Left kidney (tissue), 2 donors: ENCODE measurements around the gene MINK1. TPM values are rescaled to one million over a fixed set of nuclear protein-coding genes. Genes with fewer than 3 reads are reported as not detected.

Experiments used
- DNase-seq: peaks from one replicate; pipeline ENCODE4 v3.0.0-alpha.2; 2013
- polyA plus RNA-seq: library from polyadenylated mRNA; unstranded; fragments of 120-200 nt; gene quantifications from one replicate; pipeline ENCODE4 v1.2.1, GENCODE V29; 2013; ENCODE audit not compliant: insufficient read length

Gene MINK1
- polyA plus RNA-seq, 1 donor, result 69.7 TPM

DNA sequence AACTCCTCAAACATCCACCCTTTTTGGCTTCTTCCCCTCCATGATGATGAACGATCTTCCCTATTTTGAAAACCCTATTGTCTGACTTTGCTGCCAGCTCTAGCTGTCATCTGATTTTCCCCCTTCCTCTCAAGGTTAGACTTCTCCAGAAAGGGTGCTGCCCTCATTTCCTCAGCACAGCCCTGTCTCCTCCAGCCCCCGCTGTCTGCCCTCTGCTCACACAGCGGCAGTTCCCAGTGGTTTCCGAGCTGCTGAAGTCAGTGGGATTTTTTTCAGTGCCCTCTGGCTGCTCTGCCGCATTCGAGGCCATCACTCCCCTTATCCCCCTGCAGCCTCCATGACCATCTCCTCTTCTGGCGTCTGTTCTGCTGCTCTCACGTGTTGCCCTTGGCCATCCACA lies 39.6 kb downstream of the MINK1 start:
- no peak for DNase-seq

DNA sequence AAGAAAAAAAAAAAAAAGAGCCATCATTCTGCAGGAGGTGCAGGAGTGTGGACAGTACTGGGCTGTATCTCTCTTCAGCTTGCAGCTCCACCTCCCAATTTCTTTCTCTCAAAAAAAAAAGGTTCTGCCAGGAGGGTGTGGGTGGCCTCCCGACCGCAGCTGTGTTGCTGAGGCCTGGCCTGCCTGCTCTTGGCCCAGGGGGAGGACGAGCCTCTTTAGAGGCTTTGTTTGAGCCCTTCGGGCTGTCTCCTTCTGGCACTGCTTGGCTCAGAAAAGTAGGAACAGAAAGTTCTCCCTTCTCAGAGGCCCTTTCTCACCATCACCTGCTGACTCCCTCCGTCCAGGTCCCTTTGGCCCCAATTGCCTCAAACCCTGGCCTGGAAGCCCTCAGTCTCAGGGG lies 43.9 kb downstream of the MINK1 start:
- DNase-seq, result no peak

DNA sequence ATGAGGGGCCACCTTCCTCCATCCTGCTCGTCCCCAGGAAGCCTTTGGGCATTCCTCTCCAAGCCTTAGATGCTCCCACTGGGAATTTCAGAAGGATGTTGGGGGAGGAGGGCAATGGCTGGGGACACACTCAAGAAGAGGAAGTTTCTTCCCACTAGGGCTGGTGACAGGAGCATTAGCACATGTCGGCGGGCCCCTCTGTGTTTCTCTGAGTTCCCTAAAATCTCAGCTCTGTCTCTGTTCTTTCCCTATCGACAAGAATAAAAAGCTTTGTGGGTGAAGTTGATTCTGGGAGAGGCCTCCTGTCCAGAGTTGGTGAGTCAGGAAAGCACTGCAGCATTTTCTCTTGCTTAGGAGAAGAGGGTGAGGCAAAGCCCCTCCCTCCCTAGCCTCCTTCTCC lies 46.5 kb downstream of the MINK1 start:
- DNase-seq, result no peak

DNA sequence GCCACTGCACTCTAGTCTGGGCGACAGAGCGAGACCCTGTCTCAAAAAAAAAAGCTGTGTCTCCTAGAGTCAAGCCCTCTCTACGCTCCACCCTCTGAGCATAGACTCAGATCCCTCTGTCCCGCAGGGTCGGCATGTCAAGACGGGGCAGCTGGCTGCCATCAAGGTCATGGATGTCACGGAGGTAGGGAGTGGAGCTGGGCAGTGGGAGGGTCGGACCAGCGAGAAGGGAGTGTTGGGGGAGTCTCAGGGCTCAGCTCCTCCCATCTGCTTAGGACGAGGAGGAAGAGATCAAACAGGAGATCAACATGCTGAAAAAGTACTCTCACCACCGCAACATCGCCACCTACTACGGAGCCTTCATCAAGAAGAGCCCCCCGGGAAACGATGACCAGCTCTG lies 47.7 kb downstream of the MINK1 start:
- no peak for DNase-seq

DNA sequence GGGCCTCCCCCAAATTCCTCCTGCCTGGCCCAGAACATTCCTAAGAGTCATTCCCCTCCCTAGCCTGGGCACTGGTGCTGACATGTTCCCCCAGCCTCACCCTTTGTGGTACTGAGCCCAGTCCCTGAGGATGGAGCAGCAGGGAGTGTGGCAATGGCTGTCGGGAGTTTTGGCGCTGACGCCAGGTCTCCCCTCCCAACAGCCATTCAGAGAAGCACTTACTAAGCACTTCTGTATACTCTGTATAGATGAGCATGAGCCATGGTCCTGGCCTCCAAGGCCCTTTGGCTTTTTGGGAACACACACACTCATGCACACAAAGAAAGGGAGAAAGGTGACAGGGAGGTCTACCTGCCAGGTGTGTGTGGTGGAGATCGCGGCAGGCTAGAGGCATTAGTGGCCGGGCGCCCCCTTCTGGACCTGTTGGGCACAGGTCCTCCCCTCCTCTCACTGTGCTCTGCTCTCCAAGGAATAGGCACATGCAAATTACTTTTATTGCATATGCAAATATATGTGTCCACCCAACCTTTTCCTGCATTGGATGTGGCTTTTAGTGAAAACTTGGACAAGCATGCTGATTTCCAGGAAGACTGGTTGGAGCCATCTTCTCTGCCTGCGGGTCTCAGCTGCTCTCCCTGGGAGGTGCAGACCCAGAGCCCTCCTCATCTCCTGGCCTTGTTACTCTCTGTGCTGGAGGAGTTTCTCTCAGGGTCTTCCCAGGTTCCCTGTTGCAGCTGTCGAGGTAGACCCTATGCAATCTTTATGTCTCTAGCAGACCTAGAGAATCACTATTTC lies 48.8 kb downstream of the MINK1 start:
- no peak for DNase-seq

DNA sequence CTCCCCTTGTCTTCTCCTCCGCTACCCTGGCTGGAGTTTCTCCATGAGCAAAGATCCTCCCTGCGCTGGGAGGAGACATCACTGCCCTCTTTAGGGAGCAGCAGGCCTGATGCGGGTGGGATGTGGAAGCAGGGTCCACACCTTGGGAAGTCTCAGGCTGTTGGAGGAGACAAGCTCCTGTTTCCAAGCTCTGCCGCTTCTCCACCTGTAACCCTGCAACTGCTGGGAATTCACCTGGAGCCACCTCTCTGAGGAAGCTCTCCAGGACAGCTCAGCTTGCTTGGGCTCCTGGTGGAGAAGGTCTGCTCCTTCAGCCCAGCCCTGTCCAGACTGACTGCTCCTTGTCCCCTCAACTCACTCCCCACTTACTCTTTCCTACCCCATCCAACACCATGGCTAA lies 51.3 kb downstream of the MINK1 start:
- DNase-seq, result no peak

DNA sequence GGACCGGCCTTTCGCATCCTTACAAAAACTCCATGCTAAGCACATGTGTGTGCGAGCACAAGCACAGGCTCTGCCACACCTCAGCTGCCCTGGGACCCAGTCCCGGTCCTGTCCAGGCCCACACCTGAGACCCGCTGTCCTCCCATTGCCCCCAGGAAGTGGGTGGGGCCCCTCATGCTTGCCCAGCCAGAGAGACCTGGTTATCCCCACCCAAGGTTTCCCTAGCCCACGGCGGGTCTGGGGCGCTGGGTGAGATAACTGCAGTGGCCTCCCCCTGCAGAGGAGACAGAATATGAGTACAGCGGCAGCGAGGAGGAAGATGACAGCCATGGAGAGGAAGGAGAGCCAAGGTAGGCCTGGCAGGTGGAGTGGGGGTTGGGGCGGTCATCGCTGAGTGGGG lies 53.7 kb downstream of the MINK1 start:
- no peak for DNase-seq

DNA sequence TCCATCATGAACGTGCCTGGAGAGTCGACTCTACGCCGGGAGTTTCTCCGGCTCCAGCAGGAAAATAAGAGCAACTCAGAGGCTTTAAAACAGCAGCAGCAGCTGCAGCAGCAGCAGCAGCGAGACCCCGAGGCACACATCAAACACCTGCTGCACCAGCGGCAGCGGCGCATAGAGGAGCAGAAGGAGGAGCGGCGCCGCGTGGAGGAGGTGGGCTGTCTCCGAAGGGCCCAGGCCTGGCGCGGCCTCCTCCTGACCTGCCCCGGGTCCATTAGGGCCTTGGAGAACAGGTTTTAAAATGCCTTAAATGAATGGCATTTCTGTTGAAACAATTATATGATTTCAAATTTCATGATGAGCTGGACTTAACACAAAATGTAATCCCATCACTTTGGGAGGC lies 54.4 kb downstream of the MINK1 start:
- no peak for DNase-seq

DNA sequence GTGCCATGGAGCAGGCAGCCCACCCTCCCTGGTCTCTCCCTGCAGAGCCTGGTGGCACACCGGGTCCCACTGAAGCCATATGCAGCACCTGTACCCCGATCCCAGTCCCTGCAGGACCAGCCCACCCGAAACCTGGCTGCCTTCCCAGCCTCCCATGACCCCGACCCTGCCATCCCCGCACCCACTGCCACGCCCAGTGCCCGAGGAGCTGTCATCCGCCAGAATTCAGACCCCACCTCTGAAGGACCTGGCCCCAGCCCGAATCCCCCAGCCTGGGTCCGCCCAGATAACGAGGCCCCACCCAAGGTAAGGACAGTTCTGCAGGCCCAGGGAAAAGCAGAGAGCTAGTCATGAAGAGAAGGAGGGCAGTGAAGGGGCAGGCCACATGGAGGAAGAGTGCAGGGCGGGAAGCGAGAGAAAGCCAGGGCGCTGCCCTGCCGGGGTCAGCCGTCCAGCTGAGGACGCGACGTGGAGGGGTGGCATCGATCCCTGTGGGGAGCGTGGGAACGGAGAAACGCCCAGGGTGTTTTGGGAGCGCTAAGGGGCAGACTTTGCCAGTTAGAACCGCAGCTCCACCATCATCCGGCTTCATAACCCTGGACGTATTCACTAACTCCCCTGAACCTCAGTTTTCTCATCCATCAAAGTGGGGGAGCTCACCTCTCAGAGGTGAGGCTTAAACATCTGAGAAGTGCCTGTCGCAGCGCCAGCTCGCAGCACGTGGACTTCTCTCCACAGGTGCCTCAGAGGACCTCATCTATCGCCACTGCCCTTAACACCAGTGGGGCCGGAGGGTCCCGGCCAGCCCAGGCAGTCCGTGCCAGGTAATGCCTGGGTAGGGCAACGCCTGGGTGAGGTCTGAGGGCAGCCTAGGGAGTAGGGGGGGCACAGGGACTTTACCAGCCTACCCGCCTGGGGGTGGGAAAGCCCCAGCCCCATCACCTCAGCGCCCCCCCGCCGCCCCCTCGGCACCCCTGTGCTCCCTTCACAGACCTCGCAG lies 58.6 kb downstream of the MINK1 start:
- no peak for DNase-seq

DNA sequence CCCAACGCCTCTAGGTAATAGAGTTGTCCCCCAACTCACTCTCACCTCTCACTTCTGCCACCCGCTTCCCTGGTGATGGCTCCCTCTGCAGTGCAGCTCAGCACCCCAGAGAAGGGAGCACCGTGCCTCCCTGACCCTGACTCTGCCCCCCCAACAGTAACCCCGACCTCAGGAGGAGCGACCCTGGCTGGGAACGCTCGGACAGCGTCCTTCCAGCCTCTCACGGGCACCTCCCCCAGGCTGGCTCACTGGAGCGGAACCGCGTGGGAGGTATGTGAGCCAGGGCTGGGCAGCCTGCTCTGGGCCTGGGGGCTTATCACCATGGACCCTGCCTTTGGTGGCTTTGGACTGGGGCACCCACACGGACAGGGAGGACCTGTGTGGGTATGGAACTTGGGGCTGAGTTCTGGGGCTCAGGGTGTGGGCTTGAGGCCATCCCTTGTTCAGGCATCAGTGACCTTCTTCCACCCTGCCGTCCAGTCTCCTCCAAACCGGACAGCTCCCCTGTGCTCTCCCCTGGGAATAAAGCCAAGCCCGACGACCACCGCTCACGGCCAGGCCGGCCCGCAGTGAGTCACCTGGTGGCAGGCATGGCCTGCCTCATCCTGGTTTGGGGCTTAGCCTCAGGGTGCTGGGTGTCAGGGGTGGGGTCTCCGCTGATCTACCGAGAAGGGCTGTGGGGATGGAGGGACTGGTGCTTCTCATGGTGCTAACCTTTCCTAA lies 59.5 kb downstream of the MINK1 start:
- DNase-seq, result peak; percentile 61

DNA sequence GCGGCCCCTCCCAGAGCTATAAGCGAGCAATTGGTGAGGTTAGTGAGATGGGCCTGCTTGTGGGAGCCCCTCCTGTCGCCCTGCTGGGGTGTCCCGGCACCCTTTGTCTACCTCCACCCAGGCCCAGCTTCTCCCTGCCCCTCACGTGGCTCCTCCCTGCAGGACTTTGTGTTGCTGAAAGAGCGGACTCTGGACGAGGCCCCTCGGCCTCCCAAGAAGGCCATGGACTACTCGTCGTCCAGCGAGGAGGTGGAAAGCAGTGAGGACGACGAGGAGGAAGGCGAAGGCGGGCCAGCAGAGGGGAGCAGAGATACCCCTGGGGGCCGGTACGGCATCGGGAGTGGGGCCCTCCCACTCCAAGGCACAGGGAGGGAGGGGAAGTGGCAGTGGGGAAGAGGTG lies 60.1 kb downstream of the MINK1 start:
- no peak for DNase-seq

DNA sequence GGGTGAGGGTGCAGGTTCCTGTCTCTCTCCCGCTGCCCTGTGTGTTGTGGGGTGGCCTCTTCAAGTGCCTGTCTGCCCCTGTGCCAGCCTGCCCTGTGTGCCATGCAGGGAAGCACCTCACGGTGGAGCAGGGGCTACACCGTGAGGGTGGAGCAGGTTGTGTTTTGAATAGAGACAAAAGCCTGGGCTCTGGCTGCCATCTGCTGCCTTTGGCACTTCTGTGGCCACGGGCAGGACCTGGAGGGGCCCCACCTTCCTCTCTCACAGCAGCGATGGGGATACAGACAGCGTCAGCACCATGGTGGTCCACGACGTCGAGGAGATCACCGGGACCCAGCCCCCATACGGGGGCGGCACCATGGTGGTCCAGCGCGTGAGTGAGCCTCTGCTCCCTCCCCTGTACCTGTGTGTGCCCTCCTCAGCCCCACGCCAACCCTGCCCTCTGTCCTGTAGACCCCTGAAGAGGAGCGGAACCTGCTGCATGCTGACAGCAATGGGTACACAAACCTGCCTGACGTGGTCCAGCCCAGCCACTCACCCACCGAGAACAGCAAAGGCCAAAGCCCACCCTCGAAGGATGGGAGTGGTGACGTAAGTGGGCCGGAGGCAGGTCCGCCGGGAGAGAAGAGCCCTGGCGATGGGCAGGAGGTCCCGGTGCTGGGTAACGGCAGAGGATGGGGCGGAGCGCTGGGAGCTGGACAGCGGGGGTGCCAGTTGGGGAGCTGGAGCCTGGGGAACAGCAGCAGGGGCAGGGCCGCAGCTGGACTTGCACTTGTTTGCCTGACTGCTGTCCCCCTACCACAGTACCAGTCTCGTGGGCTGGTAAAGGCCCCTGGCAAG lies 60.8 kb downstream of the MINK1 start:
- no peak for DNase-seq

DNA sequence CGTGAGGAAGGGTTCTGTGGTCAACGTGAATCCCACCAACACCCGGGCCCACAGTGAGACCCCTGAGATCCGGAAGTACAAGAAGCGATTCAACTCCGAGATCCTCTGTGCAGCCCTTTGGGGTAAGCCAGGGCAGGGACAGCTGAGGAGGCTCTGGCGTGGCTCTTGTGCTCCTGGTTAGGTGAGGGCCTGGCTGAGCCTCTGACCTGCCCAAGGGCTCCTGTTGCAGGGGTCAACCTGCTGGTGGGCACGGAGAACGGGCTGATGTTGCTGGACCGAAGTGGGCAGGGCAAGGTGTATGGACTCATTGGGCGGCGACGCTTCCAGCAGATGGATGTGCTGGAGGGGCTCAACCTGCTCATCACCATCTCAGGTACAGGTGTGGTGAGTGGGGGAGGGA lies 62.0 kb downstream of the MINK1 start:
- no peak for DNase-seq

DNA sequence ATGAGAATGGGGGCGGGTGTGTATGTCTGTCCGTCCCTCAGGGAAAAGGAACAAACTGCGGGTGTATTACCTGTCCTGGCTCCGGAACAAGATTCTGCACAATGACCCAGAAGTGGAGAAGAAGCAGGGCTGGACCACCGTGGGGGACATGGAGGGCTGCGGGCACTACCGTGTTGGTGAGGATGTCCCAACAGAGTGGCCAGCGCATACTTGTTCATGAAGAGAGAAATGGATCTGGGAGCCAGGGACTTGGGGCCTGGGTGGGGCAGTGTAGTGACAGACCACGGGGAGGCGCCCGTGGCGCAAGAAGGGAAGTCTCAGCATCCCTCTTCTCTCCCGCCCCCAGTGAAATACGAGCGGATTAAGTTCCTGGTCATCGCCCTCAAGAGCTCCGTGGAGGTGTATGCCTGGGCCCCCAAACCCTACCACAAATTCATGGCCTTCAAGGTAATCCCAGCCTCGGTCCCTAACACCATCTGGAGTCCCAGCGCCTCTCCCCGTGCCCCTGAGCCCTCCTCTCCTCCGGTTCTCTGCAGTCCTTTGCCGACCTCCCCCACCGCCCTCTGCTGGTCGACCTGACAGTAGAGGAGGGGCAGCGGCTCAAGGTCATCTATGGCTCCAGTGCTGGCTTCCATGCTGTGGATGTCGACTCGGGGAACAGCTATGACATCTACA lies 62.7 kb downstream of the MINK1 start:
- DNase-seq, result no peak

DNA sequence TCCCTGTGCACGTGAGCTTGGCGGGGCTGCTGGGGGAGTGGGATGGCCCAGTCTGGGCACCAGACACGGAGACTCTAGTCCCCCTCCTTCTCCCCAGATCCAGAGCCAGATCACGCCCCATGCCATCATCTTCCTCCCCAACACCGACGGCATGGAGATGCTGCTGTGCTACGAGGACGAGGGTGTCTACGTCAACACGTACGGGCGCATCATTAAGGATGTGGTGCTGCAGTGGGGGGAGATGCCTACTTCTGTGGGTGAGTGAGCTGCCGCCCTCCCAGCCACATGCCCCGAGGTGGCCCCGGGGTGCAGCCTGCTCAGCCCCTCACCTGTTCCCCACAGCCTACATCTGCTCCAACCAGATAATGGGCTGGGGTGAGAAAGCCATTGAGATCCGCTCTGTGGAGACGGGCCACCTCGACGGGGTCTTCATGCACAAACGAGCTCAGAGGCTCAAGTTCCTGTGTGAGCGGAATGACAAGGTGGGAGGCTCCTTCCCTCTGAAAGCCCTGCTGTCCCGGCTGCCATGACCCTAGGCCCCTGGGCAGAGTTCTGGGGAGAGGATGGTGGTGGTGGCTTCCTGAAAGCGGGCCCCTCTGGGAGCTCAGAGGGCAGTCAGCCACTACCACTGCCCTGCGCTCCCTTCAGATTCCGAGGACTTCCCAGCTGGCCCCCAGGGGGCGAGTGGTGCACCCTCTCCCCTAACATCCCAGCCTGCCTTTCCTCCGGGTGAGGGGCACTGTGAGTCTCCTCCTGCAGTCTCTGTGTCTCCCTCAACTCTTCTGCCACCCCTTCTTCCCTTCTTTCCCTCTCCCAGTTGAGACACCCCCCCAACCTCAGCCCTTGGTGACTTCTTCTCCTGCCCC lies 63.4 kb downstream of the MINK1 start:
- DNase-seq, result no peak

DNA sequence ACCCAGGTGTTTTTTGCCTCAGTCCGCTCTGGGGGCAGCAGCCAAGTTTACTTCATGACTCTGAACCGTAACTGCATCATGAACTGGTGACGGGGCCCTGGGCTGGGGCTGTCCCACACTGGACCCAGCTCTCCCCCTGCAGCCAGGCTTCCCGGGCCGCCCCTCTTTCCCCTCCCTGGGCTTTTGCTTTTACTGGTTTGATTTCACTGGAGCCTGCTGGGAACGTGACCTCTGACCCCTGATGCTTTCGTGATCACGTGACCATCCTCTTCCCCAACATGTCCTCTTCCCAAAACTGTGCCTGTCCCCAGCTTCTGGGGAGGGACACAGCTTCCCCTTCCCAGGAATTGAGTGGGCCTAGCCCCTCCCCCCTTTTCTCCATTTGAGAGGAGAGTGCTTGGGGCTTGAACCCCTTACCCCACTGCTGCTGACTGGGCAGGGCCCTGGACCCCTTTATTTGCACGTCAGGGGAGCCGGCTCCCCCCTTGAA lies 64.1 kb downstream of the MINK1 start:
- DNase-seq, result no peak

DNA sequence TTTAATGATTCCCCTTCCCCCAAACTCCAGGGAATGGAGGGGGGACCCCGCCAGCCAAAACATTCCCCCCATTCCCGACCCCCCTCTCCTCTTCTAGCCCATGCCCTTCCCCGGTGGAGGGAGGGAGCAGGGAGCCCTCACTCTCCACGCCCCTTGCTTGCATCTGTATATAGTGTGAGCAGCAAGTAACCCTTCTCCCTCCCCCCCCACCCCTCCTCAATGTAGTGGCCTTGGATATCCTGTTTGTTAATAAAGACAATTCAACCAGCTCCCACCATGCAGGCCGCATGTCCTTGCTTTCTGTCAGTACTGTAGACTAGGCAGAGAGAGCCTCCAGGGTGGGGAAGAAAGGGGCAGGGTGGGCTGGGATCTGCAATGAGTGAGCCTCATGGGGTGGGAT lies 64.6 kb downstream of the MINK1 start:
- no peak for DNase-seq

DNA sequence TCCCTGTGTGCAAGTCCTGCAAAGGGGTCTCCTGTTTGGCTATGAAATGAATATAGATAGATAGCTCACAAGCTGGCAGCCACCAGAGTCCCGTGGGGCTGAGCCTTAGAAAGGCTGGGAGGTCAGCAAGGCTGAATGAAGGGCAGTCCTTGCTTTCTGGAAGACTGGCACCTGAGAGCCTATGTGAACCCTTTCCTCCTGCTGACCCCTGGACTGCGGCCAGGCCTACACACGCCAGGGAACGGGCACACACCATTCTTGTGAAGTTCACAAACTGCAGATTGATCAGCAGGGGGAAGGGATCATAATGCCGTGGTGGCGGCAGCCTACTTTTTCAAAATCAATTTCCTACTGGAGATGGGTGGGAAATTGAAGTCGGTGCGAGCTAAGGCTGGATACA lies 65.2 kb downstream of the MINK1 start:
- no peak for DNase-seq

DNA sequence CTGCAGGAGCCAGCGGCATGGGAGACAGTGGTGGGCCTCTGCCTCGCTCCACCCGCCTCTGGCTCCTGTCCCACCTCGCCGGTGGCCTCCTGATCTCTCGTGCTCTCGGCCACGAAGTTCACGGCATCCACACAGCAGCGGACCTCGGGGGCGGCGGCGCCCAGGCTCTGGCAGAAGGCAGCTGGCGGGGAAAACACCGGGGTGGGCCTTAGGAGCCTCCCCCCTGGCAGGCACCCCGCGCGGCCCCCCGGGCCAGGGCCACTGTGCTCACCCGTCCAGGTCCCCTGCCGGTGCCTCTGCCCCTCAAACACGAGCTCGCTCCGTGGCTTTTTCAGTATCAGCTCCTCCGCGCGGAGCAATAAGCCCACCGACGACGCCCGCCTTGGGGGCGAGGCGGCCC lies 65.8 kb downstream of the MINK1 start:
- DNase-seq, result no peak
